Measurements from ENCODE around the gene ODF2. TPM values are rescaled to one million over a fixed set of nuclear protein-coding genes. Genes with fewer than 3 reads are reported as not detected.
A peak's percentile ranks its signal among the peaks of the same experiment; 100 is the strongest.

Gene ODF2
- total and polyA plus RNA-seq, 2 of the 13 experiments (the other 11 are each of a cell fraction or from before 2014, with no cell fraction given), result 9.8 to 31.3 TPM

DNA sequence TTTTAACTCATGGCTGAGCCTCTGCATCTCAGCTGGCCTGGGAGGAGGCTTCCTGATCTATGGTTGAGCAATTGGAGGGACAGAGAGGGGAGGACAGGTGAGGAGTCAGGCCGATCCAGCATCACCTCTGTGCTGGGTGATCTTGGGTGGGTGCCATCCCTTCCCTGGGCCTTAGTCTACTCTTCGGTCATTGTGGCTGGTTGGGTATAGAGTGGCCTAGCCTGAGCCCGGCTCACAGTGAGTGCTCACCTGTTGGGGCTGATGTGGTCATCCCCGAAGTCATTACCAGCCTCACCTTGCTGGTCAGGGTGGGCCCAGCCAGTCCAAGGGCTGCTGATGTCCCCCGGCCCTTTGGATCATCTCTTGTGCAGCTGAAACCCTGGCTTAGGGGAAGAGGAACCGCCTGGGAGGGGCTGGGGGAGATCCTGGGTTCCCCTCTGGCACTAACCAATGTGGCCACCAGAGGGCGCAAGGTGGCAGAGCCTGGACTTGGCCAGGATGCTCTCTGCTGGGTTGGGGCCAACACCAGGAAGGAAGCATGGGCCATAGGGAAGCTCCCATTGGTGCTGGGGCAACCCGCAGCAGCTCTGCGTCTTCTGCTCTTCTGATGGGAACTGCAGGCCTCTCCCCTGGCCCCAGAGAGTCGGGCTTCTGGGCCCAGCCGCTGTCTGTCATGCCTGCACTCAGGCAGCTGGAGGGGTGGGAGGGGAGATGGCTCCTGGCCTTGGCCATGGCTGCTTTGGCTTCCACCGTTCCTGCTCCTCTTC is 17.3 kb upstream of the ODF2 start (continued):
- TF ChIP-seq, protein P1, sequence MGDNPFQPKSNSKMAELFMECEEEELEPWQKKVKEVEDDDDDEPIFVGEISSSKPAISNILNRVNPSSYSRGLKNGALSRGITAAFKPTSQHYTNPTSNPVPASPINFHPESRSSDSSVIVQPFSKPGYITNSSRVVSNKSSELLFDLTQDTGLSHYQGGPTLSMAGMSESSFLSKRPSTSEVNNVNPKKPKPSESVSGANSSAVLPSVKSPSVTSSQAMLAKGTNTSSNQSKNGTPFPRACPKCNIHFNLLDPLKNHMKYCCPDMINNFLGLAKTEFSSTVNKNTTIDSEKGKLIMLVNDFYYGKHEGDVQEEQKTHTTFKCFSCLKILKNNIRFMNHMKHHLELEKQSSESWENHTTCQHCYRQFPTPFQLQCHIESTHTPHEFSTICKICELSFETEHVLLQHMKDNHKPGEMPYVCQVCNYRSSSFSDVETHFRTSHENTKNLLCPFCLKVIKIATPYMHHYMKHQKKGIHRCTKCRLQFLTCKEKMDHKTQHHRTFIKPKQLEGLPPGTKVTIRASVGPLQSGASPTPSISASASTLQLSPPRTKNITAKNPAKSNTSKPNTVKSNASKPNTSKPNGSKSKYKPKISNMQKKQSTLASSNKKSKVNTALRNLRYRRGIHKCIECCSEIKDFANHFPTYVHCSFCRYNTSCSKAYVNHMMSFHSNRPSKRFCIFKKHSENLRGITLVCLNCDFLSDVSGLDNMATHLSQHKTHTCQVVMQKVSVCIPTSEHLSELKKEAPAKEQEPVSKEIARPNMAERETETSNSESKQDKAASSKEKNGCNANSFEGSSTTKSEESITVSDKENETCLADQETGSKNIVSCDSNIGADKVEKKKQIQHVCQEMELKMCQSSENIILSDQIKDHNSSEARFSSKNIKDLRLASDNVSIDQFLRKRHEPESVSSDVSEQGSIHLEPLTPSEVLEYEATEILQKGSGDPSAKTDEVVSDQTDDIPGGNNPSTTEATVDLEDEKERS (CRISPR knock-in tag; IDR thresholded peaks at IDR 0.05), result no peak
- peak; percentile 43; the same call in 1 of the 2 replicates for TF ChIP-seq HIVEP1 (CRISPR knock-in tag; IDR thresholded peaks at IDR 0.05)
- no peak for TF ChIP-seq NFYB (CRISPR knock-in tag; IDR thresholded peaks at IDR 0.05)
- TF ChIP-seq SRSF9 (IDR thresholded peaks at IDR 0.05; ENCODE audit: borderline replicate concordance, insufficient read depth, low read depth, low read length, poor library complexity, severe bottlenecking), result no peak
- TF ChIP-seq, protein P2, sequence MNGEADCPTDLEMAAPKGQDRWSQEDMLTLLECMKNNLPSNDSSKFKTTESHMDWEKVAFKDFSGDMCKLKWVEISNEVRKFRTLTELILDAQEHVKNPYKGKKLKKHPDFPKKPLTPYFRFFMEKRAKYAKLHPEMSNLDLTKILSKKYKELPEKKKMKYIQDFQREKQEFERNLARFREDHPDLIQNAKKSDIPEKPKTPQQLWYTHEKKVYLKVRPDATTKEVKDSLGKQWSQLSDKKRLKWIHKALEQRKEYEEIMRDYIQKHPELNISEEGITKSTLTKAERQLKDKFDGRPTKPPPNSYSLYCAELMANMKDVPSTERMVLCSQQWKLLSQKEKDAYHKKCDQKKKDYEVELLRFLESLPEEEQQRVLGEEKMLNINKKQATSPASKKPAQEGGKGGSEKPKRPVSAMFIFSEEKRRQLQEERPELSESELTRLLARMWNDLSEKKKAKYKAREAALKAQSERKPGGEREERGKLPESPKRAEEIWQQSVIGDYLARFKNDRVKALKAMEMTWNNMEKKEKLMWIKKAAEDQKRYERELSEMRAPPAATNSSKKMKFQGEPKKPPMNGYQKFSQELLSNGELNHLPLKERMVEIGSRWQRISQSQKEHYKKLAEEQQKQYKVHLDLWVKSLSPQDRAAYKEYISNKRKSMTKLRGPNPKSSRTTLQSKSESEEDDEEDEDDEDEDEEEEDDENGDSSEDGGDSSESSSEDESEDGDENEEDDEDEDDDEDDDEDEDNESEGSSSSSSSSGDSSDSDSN (CRISPR knock-in tag; IDR thresholded peaks at IDR 0.05), result peak; percentile 54; the same call in 1 of the 2 replicates
- TF ChIP-seq, protein P3, sequence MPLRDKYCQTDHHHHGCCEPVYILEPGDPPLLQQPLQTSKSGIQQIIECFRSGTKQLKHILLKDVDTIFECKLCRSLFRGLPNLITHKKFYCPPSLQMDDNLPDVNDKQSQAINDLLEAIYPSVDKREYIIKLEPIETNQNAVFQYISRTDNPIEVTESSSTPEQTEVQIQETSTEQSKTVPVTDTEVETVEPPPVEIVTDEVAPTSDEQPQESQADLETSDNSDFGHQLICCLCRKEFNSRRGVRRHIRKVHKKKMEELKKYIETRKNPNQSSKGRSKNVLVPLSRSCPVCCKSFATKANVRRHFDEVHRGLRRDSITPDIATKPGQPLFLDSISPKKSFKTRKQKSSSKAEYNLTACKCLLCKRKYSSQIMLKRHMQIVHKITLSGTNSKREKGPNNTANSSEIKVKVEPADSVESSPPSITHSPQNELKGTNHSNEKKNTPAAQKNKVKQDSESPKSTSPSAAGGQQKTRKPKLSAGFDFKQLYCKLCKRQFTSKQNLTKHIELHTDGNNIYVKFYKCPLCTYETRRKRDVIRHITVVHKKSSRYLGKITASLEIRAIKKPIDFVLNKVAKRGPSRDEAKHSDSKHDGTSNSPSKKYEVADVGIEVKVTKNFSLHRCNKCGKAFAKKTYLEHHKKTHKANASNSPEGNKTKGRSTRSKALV (CRISPR knock-in tag; IDR thresholded peaks at IDR 0.05), result no peak
- TF ChIP-seq ZSCAN21 (CRISPR knock-in tag; IDR thresholded peaks at IDR 0.05; ENCODE audit: borderline replicate concordance), result peak; percentile 80; the same call in 1 of the 2 replicates
- TF ChIP-seq, protein P4, sequence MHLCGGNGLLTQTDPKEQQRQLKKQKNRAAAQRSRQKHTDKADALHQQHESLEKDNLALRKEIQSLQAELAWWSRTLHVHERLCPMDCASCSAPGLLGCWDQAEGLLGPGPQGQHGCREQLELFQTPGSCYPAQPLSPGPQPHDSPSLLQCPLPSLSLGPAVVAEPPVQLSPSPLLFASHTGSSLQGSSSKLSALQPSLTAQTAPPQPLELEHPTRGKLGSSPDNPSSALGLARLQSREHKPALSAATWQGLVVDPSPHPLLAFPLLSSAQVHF (CRISPR knock-in tag; IDR thresholded peaks at IDR 0.05), result no peak
- TF ChIP-seq ZNF644 (CRISPR knock-in tag; IDR thresholded peaks at IDR 0.05; ENCODE audit: low read depth), result 0 out of 2 replicates have a peak, but pooled peaks have one; percentile 21
- TF ChIP-seq ZNF891 (CRISPR knock-in tag; IDR thresholded peaks at IDR 0.05), result no peak
- no peak for TF ChIP-seq SKI (IDR thresholded peaks at IDR 0.05; ENCODE audit: partially characterized antibody)
- 0 out of 2 replicates have a peak, but pooled peaks have one; percentile 19 for TF ChIP-seq MIXL1 (CRISPR knock-in tag; IDR thresholded peaks at IDR 0.05)
- TF ChIP-seq RAD51 (IDR thresholded peaks at IDR 0.05; ENCODE audit: borderline replicate concordance), result no peak
- TF ChIP-seq ZNF501 (CRISPR knock-in tag; IDR thresholded peaks at IDR 0.05), result 0 out of 2 replicates have a peak, but pooled peaks have one; percentile 35
- TF ChIP-seq, protein P5, sequence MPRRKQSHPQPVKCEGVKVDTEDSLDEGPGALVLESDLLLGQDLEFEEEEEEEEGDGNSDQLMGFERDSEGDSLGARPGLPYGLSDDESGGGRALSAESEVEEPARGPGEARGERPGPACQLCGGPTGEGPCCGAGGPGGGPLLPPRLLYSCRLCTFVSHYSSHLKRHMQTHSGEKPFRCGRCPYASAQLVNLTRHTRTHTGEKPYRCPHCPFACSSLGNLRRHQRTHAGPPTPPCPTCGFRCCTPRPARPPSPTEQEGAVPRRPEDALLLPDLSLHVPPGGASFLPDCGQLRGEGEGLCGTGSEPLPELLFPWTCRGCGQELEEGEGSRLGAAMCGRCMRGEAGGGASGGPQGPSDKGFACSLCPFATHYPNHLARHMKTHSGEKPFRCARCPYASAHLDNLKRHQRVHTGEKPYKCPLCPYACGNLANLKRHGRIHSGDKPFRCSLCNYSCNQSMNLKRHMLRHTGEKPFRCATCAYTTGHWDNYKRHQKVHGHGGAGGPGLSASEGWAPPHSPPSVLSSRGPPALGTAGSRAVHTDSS (CRISPR knock-in tag; conservative IDR thresholded peaks at IDR 0.05), result no peak
- TF ChIP-seq MTF1 (CRISPR knock-in tag; IDR thresholded peaks at IDR 0.05), result no peak
- TF ChIP-seq ZNF234 (CRISPR knock-in tag; conservative IDR thresholded peaks at IDR 0.05), result no peak

Data from HepG2 (cell line).